ENCODE results near the gene WNT9B. TPM values are rescaled to one million over a fixed set of nuclear protein-coding genes. Genes with fewer than 3 reads are reported as not detected.

The WNT9B gene
- total RNA-seq, 1 experiment from 2014 or later: not detected

DNA sequence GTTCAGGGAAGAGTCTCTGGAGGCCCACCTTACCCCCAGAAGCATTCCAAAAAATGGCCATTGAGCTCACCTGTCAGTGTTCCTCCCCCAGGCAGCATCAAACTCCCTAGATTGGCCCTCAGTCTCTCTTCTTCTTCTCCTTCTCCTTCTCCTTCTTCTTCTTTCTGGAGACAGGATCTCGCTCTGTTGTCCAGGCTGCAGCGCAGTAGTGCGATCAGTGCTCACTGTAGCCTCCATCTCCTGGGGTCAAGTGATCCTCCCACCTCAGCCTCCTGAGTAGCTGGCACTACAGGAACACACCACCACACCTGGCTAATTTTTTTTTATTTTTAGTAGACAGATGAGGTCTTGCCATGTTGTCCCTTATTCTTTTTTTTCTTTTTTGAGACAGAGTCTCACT, 16.5 kb upstream of the WNT9B start:
- Histone ChIP-seq H3K4me3 (ENCODE audit: low read depth in 2 of 2, low read length in 2 of 2) (no peak overlapping the region), H3K9me3 (ENCODE audit: control insufficient read depth, insufficient read depth, low read depth, low read length) (no peaks in the 10 kb centered on the region), H3K36me3 (ENCODE audit: control insufficient read depth, insufficient read depth, low read length) (no peaks in the 10 kb centered on the region), H3K4me1 (ENCODE audit: control insufficient read depth, insufficient read depth, low read length) (no peaks in the 10 kb centered on the region), H3K27ac (ENCODE audit: low read length) (no peak overlapping the region), H3K27me3 (ENCODE audit: control insufficient read depth, insufficient read depth, low read length) (no peaks in the 10 kb centered on the region)
- intact Hi-C loops (cut with micrococcal nuclease; ENCODE audit: unreplicated experiment) (no loop called here), in situ Hi-C loops (cut with HindIII; ENCODE audit: low pct_unique_long_range_greater_than_20kb, low sequenced_read_pairs) (no loop called here)
- no peak for DNase-seq (ENCODE audit: low read depth, low spot score)
- CTCF ChIA-PET: interaction anchor here (1.0 kb wide), 1 partner anchor 24 kb away, joined by 3 read pairs; no protein-coding TSS in a partner anchor
- BruUV-seq (replicated peaks): no TSS peak
- POLR2A ChIA-PET: interaction anchor here (0.6 kb wide), 1 partner anchor 16 kb away, joined by 3 read pairs; no protein-coding TSS in a partner anchor
- TF ChIP-seq POLR2AphosphoS5 (IDR thresholded peaks at IDR 0.05; ENCODE audit: low read depth, low read length): no peak
- TF ChIP-seq TCF7L2 (IDR thresholded peaks at IDR 0.05; ENCODE audit: low read depth, low read length): no peak
- TF ChIP-seq, protein P1, sequence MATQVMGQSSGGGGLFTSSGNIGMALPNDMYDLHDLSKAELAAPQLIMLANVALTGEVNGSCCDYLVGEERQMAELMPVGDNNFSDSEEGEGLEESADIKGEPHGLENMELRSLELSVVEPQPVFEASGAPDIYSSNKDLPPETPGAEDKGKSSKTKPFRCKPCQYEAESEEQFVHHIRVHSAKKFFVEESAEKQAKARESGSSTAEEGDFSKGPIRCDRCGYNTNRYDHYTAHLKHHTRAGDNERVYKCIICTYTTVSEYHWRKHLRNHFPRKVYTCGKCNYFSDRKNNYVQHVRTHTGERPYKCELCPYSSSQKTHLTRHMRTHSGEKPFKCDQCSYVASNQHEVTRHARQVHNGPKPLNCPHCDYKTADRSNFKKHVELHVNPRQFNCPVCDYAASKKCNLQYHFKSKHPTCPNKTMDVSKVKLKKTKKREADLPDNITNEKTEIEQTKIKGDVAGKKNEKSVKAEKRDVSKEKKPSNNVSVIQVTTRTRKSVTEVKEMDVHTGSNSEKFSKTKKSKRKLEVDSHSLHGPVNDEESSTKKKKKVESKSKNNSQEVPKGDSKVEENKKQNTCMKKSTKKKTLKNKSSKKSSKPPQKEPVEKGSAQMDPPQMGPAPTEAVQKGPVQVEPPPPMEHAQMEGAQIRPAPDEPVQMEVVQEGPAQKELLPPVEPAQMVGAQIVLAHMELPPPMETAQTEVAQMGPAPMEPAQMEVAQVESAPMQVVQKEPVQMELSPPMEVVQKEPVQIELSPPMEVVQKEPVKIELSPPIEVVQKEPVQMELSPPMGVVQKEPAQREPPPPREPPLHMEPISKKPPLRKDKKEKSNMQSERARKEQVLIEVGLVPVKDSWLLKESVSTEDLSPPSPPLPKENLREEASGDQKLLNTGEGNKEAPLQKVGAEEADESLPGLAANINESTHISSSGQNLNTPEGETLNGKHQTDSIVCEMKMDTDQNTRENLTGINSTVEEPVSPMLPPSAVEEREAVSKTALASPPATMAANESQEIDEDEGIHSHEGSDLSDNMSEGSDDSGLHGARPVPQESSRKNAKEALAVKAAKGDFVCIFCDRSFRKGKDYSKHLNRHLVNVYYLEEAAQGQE (IDR thresholded peaks at IDR 0.05; ENCODE audit: insufficient read depth in 1 of 2, low read depth in 2 of 2, low read length in 1 of 2): no peak
- TF ChIP-seq SIN3A (IDR thresholded peaks at IDR 0.05; ENCODE audit: borderline replicate concordance, insufficient read depth, low read depth, low read length): no peak
- TF ChIP-seq, protein P2, sequence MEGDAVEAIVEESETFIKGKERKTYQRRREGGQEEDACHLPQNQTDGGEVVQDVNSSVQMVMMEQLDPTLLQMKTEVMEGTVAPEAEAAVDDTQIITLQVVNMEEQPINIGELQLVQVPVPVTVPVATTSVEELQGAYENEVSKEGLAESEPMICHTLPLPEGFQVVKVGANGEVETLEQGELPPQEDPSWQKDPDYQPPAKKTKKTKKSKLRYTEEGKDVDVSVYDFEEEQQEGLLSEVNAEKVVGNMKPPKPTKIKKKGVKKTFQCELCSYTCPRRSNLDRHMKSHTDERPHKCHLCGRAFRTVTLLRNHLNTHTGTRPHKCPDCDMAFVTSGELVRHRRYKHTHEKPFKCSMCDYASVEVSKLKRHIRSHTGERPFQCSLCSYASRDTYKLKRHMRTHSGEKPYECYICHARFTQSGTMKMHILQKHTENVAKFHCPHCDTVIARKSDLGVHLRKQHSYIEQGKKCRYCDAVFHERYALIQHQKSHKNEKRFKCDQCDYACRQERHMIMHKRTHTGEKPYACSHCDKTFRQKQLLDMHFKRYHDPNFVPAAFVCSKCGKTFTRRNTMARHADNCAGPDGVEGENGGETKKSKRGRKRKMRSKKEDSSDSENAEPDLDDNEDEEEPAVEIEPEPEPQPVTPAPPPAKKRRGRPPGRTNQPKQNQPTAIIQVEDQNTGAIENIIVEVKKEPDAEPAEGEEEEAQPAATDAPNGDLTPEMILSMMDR (IDR thresholded peaks at IDR 0.05): no peak
- ATAC-seq: no peak

DNA sequence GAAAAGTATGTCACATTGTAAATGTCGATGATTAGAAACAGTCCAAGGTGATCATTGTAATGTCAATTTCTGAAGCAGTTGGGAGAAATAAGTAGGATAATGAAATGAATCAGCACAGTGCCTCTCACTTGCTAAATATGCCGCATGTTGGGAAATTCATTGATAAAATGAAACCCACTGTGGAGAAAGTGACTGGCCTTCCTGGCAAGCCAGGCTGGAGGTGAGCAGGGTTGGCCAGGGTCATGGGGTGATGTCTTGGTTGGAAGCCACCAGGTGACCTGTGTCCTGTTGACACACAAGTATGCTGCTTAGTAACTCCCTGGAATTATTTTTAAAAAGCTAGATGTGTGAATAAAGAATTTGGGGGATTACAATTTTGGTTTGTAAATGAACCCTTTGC, 14.9 kb upstream of the WNT9B start:
- Histone ChIP-seq H3K4me1 (ENCODE audit: control insufficient read depth, insufficient read depth, low read length) (no peaks in the 10 kb centered on the region), H3K27ac (ENCODE audit: low read length) (no peak overlapping the region), H3K27me3 (ENCODE audit: control insufficient read depth, insufficient read depth, low read length) (peaks cover 3% of the 10 kb centered on the region; the same call in 1 of the 2 replicates), H3K4me3 (ENCODE audit: low read depth in 2 of 2, low read length in 2 of 2) (no peak overlapping the region), H3K9me3 (ENCODE audit: control insufficient read depth, insufficient read depth, low read depth, low read length) (no peaks in the 10 kb centered on the region), H3K36me3 (ENCODE audit: control insufficient read depth, insufficient read depth, low read length) (no peaks in the 10 kb centered on the region)
- TF ChIP-seq TCF7L2 (IDR thresholded peaks at IDR 0.05; ENCODE audit: low read depth, low read length) (no peak), POLR2AphosphoS5 (IDR thresholded peaks at IDR 0.05; ENCODE audit: low read depth, low read length) (no peak), SIN3A (IDR thresholded peaks at IDR 0.05; ENCODE audit: borderline replicate concordance, insufficient read depth, low read depth, low read length) (no peak)
- TF ChIP-seq, protein P2 (IDR thresholded peaks at IDR 0.05): no peak
- TF ChIP-seq, protein P1 (IDR thresholded peaks at IDR 0.05; ENCODE audit: insufficient read depth in 1 of 2, low read depth in 2 of 2, low read length in 1 of 2): no peak
- in situ Hi-C loops (cut with HindIII; ENCODE audit: low pct_unique_long_range_greater_than_20kb, low sequenced_read_pairs) (no loop called here), intact Hi-C loops (cut with micrococcal nuclease; ENCODE audit: unreplicated experiment) (no loop called here)
- BruUV-seq (replicated peaks): no TSS peak
- CTCF ChIA-PET: no interaction called here
- ATAC-seq (no peak), DNase-seq (ENCODE audit: low read depth, low spot score) (no peak)
- POLR2A ChIA-PET: no interaction called here

Measured in Panc1 (cell line).